HG02759 (cell line): ENCODE results near the gene RIN3.
A peak's percentile ranks its signal among the peaks of the same experiment; 100 is the strongest.

Experiments used
- ATAC-seq: cut with Tn5 transposase; IDR thresholded peaks from one replicate; pipeline ENCODE4 v1.9.1; 2021; ENCODE audit warnings: mild to moderate bottlenecking, moderate library complexity; ENCODE audit not compliant: unreplicated experiment

The RIN3 gene

GRCh38 chr14:92733007-92733406, 219.4 kb downstream of the RIN3 start:
- no peak for ATAC-seq

GRCh38 chr14:92734618-92735017, 221.0 kb downstream of the RIN3 start:
- no peak for ATAC-seq

- ATAC-seq, result no peak
These were observed 221.8 kb downstream of the RIN3 start for GRCh38 chr14:92735344-92735743.

- peak; percentile 51 for ATAC-seq
These were observed 223.6 kb downstream of the RIN3 start for GRCh38 chr14:92737206-92737605.

GRCh38 chr14:92737619-92738188, 224.1 kb downstream of the RIN3 start:
- no peak for ATAC-seq
